Left kidney (tissue), 2 donors: Measurements from ENCODE around the gene TROAP. TPM values are rescaled to one million over a fixed set of nuclear protein-coding genes. Genes with fewer than 3 reads are reported as not detected.
"Not testable (repeated sequence)": the region's sequence is repeated elsewhere in the genome, so short reads cannot be mapped to it uniquely, and the experiment has no call there.

Experiments
- DNase-seq: peaks from one replicate; pipeline ENCODE4 v3.0.0-alpha.2; 2013
- polyA plus RNA-seq: library from polyadenylated mRNA; unstranded; fragments of 120-200 nt; gene quantifications from one replicate; pipeline ENCODE4 v1.2.1, GENCODE V29; 2013; ENCODE audit not compliant: insufficient read length

TROAP gene
- polyA plus RNA-seq, 1 donor = 35.9 TPM

DNA sequence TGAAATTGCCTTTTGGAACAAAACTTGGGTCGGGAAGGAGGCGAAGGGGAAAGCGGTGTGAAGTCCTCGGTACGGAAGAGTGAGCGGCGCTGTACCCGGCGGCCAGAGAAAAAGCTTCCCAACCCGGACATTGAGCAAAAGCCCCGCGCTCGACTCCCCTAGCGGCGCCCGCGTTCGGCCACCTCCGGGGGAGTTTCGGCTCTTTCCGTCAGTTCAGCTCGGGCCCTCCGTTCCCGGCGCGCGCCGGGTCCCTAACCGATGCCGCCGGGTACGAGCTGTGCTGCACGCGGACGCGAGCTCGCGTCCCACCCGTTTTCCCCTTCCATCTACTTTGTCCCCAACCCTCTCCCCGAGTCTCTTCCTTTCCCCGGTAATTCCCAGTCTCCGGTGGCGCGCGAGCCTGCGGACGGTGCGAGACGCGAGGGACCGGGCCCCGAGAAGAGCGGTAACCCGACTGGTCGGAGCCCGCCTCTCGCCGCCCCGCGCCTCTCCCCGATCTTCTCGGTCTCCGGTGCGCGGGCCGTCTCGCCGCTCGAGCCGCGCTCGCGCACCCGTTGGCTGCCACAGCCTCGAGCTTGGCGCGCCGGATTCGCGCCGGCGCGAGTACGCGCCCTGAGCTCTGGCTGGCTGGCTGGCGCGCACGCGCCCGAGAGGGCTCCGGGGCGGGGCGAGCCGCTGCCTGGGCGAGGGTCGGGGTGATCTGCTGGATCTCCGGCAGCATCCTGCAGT lies 43.8 kb downstream of the TROAP start:
- DNase-seq = peak; percentile 95

DNA sequence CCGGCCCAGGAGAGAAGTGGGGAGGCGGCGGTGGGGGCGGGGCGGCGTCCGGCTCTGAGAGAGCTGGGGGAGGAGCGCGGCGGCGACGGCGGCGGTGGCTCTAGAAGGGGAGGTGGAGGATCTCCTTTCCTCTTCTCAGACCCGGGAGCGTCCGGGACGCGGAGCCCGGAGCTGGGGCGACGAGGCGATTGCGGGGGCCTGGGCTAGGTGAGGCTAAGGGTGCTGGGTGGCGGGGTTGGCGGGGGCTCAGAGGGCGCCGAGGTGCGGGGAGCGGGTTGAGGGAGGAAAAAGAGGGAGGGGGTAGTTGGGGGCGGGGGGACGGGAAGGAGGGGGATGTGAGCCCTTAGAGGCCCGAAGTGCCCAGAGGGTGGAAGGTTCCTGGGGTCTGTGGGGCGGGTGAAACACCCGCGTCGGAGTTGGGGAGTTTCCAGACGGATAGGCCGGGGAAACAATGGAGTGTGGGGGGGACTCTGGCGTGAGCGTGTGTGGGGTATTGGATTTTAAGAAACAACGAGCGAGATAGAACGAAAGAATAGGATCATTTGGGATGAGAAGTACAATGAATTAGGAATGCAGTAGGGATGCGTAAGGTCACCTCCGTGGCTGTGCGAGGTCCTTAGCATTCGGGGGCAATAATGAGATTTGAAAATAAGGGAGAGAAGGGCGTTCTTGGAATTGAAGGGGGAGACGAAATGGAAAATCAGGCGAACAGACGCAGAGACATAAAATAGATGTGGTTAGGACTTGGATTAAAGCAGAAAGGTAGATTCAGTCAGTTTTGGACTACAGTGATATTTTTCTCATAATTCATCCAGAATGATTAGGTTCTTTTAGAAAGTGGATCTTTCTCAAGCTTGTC lies 44.6 kb downstream of the TROAP start, which contains the start of gene SPATS2:
TSS of gene SPATS2 (plus strand) at position 82 of the 859 bp plus-strand sequence. CDS start 93,551 bp downstream, outside the sequence.
- no peak for DNase-seq

DNA sequence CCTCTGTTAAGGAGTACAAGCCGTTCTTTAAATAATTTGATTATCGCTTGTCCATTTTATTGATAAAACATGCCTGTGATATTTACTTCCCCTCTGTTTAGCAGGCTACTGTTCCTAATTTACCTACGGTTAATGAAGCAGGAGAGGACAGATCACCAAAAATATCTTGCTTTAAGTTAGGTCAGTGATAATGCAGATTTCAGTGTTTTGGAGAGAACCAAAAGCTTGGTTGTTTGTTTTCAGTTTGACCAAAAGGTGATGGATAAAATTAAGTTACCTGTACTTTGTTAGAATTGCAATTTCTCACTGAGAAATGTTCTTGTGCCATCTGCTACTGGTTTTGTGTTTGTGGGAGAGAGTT lies 45.2 kb downstream of the TROAP start:
- no peak for DNase-seq

DNA sequence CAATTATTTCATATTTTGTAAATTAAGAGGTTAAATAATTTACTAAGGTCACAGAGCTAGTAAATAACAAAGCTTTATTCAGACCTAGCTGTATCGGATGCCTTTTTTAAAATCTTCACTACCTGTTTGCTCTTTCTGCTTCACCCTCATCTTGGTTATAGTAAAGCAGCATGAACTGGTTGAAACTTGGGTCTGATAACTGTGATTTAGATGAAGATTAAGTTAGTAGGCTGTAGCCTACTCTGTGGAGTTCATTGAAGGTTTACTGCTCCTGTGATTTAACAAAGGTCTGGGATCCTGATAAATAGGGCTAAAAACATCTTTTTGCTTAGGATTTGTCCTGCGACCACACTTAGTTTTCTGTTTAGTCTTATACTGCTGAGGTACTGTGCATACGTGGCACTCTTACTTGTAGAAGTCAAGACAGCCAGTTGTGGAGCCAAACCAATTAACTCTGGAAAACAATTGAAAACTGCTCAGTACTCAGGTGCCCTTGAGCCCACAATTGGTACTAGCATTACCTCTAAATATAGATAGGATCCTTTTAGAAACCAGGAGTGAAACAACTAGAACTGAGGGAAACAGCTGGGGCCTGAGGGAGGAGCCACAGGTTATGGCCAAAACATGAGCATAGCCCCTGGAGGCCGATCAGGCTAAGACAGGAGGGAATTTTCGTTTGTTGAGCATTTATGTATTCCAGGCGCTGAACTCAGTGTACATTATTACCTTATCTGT lies 46.5 kb downstream of the TROAP start:
- DNase-seq = no peak

DNA sequence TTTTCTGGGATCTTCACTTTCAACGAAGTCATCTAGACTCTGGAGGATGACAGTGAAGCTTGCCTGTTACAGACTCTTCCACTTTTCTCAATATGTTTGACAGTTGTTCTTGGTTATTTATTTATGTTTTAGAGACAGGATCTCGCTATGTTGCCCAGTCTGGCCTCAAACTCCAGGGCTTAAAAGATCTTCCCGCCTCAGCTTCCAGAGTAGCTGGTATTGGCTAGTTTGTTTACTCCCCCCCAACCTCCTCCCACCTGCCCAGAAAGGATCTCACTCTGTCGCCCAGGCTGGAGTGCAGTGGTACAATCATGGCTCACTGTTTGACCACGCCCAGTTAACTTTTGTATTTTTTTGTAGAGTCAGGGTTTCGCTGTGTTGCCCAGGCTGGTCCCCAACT lies 47.5 kb downstream of the TROAP start:
- no peak for DNase-seq

DNA sequence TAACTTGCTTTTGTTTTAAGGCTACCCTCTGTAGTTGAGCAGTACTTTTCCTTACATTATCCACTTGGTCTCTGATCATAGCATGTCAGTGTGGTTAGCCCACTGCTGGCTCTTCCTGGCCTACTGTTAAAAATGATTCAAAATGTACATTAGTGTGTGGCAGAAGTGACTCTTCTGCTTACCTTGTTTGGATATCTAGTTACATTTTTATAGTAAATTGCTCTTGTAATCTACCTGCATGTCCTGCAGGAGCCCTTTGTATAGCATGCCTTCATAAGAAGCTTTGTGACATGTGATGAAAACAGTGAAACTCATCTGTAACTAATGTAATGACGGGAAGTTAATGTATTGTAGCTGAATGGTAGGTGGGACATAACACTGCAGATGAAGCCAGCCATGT lies 52.4 kb downstream of the TROAP start:
- DNase-seq = no peak

DNA sequence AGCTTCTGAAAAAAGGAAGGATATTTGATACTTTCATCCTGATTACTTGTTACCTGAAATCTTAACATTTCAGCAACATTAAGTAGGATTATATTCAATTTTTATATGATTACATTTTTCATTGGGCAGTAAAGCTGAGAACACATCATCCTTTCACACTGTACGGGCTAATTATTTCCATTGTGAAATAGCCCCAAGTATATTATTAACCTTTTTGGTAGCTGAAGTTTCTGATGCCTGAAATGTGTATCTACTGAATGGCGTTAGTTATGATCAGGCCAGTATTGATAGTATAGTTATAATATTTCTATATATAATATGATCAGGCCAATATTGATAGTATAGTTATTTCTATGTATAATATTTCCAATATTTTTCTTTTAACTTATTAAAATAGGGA lies 54.3 kb downstream of the TROAP start:
- no peak for DNase-seq

DNA sequence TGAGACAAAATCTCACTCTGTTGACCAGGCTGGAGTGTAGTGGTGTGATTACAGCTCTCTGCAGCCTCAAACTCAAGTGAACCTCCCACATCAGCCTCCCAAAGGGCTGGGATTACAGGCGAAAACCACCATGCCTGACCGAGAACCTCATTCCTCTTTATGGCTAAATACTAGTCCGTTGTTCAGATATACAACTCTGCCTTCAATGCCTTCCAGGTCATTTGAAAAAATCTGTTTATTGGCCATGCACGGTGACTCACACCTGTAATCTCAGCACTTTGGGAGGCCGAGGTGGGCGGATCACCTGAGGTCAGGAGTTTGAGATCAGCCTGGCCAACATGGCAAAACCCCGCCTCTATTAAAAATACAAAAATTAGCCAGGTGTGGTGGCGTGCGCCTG lies 57.1 kb downstream of the TROAP start:
- DNase-seq = not testable (repeated sequence)

Other genes starting within 250 kb of the TROAP start
- gene DHH, start 228.5 kb upstream of the TROAP start, polyA plus RNA-seq = 0.25 TPM
- gene LMBR1L, start 212.4 kb upstream of the TROAP start, polyA plus RNA-seq = 87.7 TPM
- 1,176 TPM for gene TUBA1B, start 191.9 kb upstream of the TROAP start, polyA plus RNA-seq
- 433 TPM for gene TUBA1A, start 134.2 kb upstream of the TROAP start, polyA plus RNA-seq
- 123 TPM for gene TUBA1C, start 58.2 kb upstream of the TROAP start, polyA plus RNA-seq
- gene PRPH, start 28.1 kb upstream of the TROAP start, polyA plus RNA-seq = not detected
- gene C1QL4, start 13.9 kb downstream of the TROAP start, polyA plus RNA-seq = 1.2 TPM
- 30.2 TPM for gene DNAJC22, start 23.6 kb downstream of the TROAP start, polyA plus RNA-seq
- 60.5 TPM for gene SPATS2, start 44.2 kb downstream of the TROAP start, polyA plus RNA-seq
- 5.2 TPM for gene KCNH3, start 215.8 kb downstream of the TROAP start, polyA plus RNA-seq
- gene MCRS1, start 244.9 kb downstream of the TROAP start, polyA plus RNA-seq = 61.6 TPM